Astrocyte of the cerebellum (primary cell): ENCODE results near the gene PHTF1.
A peak's percentile ranks its signal among the peaks of the same experiment; 100 is the strongest.
"Not testable (repeated sequence)": the region's sequence is repeated elsewhere in the genome, so short reads cannot be mapped to it uniquely, and the experiment has no call there.

ENCODE experiments used
- DNase-seq: peaks from one replicate; pipeline ENCODE4 v3.0.0-alpha.2; 2011; ENCODE audit warnings: low read depth
- H3K4me3 ChIP-seq: 2 replicates; pipeline ENCODE4 v1.5.1; 2011; ENCODE audit warnings: mild to moderate bottlenecking, low read depth, low read length, moderate library complexity
- CTCF ChIP-seq: IDR thresholded peaks from 2 replicates; pipeline ENCODE4 v1.5.1; 2012; ENCODE audit warnings: low read length, low read depth, moderate library complexity, mild to moderate bottlenecking; ENCODE audit errors: missing control alignments
- in situ Hi-C: cut with HindIII; loops from 2 replicates; pipeline ENCODE4 v1.10.0; 2017; ENCODE audit warnings: low sequenced_read_pairs

Gene PHTF1

GRCh38 chr1:113763661-113764060 is 4.4 kb upstream of the PHTF1 start:
- no peak overlapping the region for H3K4me3 ChIP-seq
- no peak for TF ChIP-seq CTCF
- in situ Hi-C loops, result no loop called here
- no peak for DNase-seq

- no peak for DNase-seq
- in situ Hi-C loops, result no loop called here
- TF ChIP-seq CTCF, result no peak
- H3K4me3 ChIP-seq, result no peak overlapping the region
Observed at GRCh38 chr1:113761937-113762336, 2.7 kb upstream of the PHTF1 start.

GRCh38 chr1:113760102-113761080 is 1.1 kb upstream of the PHTF1 start:
- DNase-seq, result no peak
- TF ChIP-seq CTCF, result no peak
- in situ Hi-C loops, result no loop called here
- H3K4me3 ChIP-seq, result peak overlapping the region; percentile 82

GRCh38 chr1:113758631-113759332 is 504 bp downstream of the PHTF1 start:
- H3K4me3 ChIP-seq, result peak overlapping the region; percentile 82
- in situ Hi-C loops, result no loop called here
- no peak for TF ChIP-seq CTCF
- no peak for DNase-seq

- no peak overlapping the region for H3K4me3 ChIP-seq
- no peak for TF ChIP-seq CTCF
- DNase-seq, result no peak
- in situ Hi-C loops, result no loop called here
Observed at GRCh38 chr1:113756461-113756860, 2.8 kb downstream of the PHTF1 start.

GRCh38 chr1:113753333-113753732 is 6.0 kb downstream of the PHTF1 start:
- DNase-seq, in situ Hi-C loops, H3K4me3 ChIP-seq: not testable (repeated sequence)

GRCh38 chr1:113751516-113751915 is 7.8 kb downstream of the PHTF1 start:
- DNase-seq, result no peak
- in situ Hi-C loops, result no loop called here
- H3K4me3 ChIP-seq, result no peak overlapping the region
- no peak for TF ChIP-seq CTCF
